RWPE2 (cell line): ENCODE results near the gene GUF1.

Source experiments
- ATAC-seq: fragments of 200-7000 bp; cut with Tn5 transposase; 3 replicates; pipeline ENCODE4 v1.9.1; 2021; ENCODE audit warnings: low read depth
- DNase-seq: peaks from one replicate; pipeline ENCODE4 v3.0.0-alpha.2; 2020; ENCODE audit warnings: low spot score
- H3K27ac ChIP-seq: fragments of 450-650 bp; 2 replicates; pipeline ENCODE4 v1.5.1; 2017; ENCODE audit warnings: mild to moderate bottlenecking; ENCODE audit not compliant: poor library complexity, severe bottlenecking
- H3K27me3 ChIP-seq: fragments of 250-450 bp; sonication (Bioruptor Pico); 2 replicates; pipeline ENCODE4 v1.5.1; 2021; ENCODE audit warnings: mild to moderate bottlenecking, moderate library complexity; ENCODE audit not compliant: insufficient read depth, poor library complexity, severe bottlenecking
- H3K36me3 ChIP-seq: fragments of 250-450 bp; sonication (Bioruptor Pico); 2 replicates; pipeline ENCODE4 v1.5.1; 2020; ENCODE audit warnings: low read depth, mild to moderate bottlenecking, moderate library complexity
- H3K4me1 ChIP-seq: fragments of 250-450 bp; sonication (Bioruptor Pico); 2 replicates; pipeline ENCODE4 v1.5.1; 2021; ENCODE audit warnings: mild to moderate bottlenecking, moderate library complexity; ENCODE audit not compliant: insufficient read depth, poor library complexity, severe bottlenecking
- H3K4me3 ChIP-seq: fragments of 250-450 bp; sonication (Bioruptor Pico); 2 replicates; pipeline ENCODE4 v1.5.1; 2021; ENCODE audit warnings: mild to moderate bottlenecking, moderate library complexity; ENCODE audit not compliant: severe bottlenecking
- H3K9me3 ChIP-seq: fragments of 250-450 bp; sonication (Bioruptor Pico); 2 replicates; pipeline ENCODE4 v1.5.1; 2021; ENCODE audit warnings: mild to moderate bottlenecking, moderate library complexity; ENCODE audit not compliant: severe bottlenecking
- CTCF ChIP-seq: fragments of 450-650 bp; IDR thresholded peaks from one replicate; pipeline ENCODE4 v1.5.1; 2017; ENCODE audit warnings: mild to moderate bottlenecking, moderate library complexity; ENCODE audit not compliant: poor library complexity, severe bottlenecking

GUF1 gene

GRCh38 chr4:44670506-44671199 lies 7.6 kb upstream of the GUF1 start:
- no peak overlapping the region for H3K4me3 ChIP-seq
- no peak for TF ChIP-seq CTCF
- H3K9me3 ChIP-seq, result no peaks in the 10 kb centered on the region
- DNase-seq (no peak), ATAC-seq (no peak)
- H3K4me1 ChIP-seq, result peaks cover 2% of the 10 kb centered on the region
- no peak overlapping the region for H3K27ac ChIP-seq
- H3K27me3 ChIP-seq, result no peaks in the 10 kb centered on the region
- H3K36me3 ChIP-seq, result no peaks in the 10 kb centered on the region

GRCh38 chr4:44671636-44672035 lies 6.6 kb upstream of the GUF1 start:
- DNase-seq (no peak), ATAC-seq (no peak)
- TF ChIP-seq CTCF, result no peak
- Histone ChIP-seq H3K4me1 (peaks cover 2% of the 10 kb centered on the region), H3K9me3 (no peaks in the 10 kb centered on the region), H3K4me3 (no peak overlapping the region), H3K27ac (no peak overlapping the region), H3K27me3 (no peaks in the 10 kb centered on the region), H3K36me3 (no peaks in the 10 kb centered on the region)

- ATAC-seq, result no peak
- TF ChIP-seq CTCF, result peak; percentile 40
- no peak for DNase-seq
- Histone ChIP-seq H3K27ac (no peak overlapping the region), H3K36me3 (no peaks in the 10 kb centered on the region), H3K9me3 (no peaks in the 10 kb centered on the region), H3K4me1 (peaks cover 5% of the 10 kb centered on the region), H3K27me3 (no peaks in the 10 kb centered on the region), H3K4me3 (no peak overlapping the region)
Measured at GRCh38 chr4:44674471-44674870, 3.7 kb upstream of the GUF1 start.

GRCh38 chr4:44675366-44675765 lies 2.9 kb upstream of the GUF1 start:
- Histone ChIP-seq H3K4me3 (no peak overlapping the region), H3K36me3 (peaks cover 7% of the 10 kb centered on the region; the same call in 1 of the 2 replicates), H3K27ac (no peak overlapping the region), H3K9me3 (no peaks in the 10 kb centered on the region), H3K27me3 (no peaks in the 10 kb centered on the region), H3K4me1 (peaks cover 11% of the 10 kb centered on the region)
- DNase-seq (no peak), ATAC-seq (no peak)
- TF ChIP-seq CTCF, result no peak

GRCh38 chr4:44679060-44679459 lies 840 bp downstream of the GUF1 start:
- Histone ChIP-seq H3K36me3 (peaks cover 44% of the 10 kb centered on the region), H3K4me1 (peaks cover 18% of the 10 kb centered on the region), H3K4me3 (peak overlapping the region; percentile 67), H3K9me3 (no peaks in the 10 kb centered on the region), H3K27ac (peak overlapping the region; percentile 34), H3K27me3 (no peaks in the 10 kb centered on the region)
- DNase-seq, result no peak
- TF ChIP-seq CTCF, result no peak
- no peak for ATAC-seq
